Loucy (cell line): ENCODE data around the gene USP51.

Experiments
- EZH2phosphoT487 ChIP-seq: fragments of 200-600 bp; IDR thresholded peaks from 2 replicates; pipeline ENCODE4 v1.6.1; 2018; ENCODE audit warnings: antibody characterized with exemption, mild to moderate bottlenecking, moderate library complexity, borderline replicate concordance
- TF ChIP-seq, protein P1 (sequence below): fragments of 200-600 bp; sonication (generic); conservative IDR thresholded peaks from 2 replicates; pipeline ENCODE4 v1.5.1; 2014; ENCODE audit warnings: mild to moderate bottlenecking, antibody characterized with exemption, low read length

DNA sequence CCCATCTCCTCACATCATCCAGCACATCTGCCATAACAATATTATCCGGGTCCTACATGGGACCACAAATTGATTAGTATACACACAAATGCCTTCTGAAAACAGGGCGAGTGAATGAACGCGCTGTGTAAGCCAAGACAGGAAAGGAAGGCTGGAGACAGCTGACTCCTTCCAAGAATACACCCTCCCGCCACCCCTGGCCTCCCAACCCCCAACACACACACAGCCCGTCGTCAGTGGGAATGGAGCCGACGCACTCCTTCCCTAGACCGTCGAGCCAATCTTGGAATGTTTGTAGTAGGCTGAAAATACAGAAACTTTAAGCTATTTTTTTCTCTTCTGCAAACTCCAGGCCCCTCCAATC lies 38.0 kb downstream of the USP51 start:
- TF ChIP-seq, protein P1, sequence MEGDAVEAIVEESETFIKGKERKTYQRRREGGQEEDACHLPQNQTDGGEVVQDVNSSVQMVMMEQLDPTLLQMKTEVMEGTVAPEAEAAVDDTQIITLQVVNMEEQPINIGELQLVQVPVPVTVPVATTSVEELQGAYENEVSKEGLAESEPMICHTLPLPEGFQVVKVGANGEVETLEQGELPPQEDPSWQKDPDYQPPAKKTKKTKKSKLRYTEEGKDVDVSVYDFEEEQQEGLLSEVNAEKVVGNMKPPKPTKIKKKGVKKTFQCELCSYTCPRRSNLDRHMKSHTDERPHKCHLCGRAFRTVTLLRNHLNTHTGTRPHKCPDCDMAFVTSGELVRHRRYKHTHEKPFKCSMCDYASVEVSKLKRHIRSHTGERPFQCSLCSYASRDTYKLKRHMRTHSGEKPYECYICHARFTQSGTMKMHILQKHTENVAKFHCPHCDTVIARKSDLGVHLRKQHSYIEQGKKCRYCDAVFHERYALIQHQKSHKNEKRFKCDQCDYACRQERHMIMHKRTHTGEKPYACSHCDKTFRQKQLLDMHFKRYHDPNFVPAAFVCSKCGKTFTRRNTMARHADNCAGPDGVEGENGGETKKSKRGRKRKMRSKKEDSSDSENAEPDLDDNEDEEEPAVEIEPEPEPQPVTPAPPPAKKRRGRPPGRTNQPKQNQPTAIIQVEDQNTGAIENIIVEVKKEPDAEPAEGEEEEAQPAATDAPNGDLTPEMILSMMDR = no peak
- TF ChIP-seq EZH2phosphoT487 = no peak
